IMR-90 (cell line): ENCODE measurements around the gene CHST5. TPM values are rescaled to one million over a fixed set of nuclear protein-coding genes. Genes with fewer than 3 reads are reported as not detected.

ENCODE experiments used
- ATAC-seq: fragments of 200-7000 bp; cut with Tn5 transposase; 2 replicates; pipeline ENCODE4 v1.9.1; 2020; ENCODE audit warnings: low read depth, mild to moderate bottlenecking, moderate library complexity
- BruUV-seq: library from RNA; stranded (reverse); fragments of 400-500 nt; replicated peaks from 2 replicates; lab custom pipeline; 2021; lab: Mats Ljungman, UMichigan
- CTCF ChIA-PET: fragments of 300-600 bp; formaldehyde crosslinking; extraction: SDS; loops from one replicate; lab custom pipeline; 2021; ENCODE audit warnings: antibody characterized with exemption; lab: Yijun Ruan, JAX
- POLR2A ChIA-PET: fragments of 300-600 bp; sonication (Branson Sonifier 250); formaldehyde crosslinking; loops from one replicate; lab custom pipeline; 2022; ENCODE audit warnings: antibody characterized with exemption; ENCODE audit not compliant: unreplicated experiment; lab: Charles Lee
- DNase-seq: peaks from one replicate; pipeline ENCODE4 v3.0.0; 2013
- H2AFZ ChIP-seq: replicated peaks from 2 replicates; pipeline ENCODE3; 2013; ENCODE audit warnings: low read length, mild to moderate bottlenecking; ENCODE audit not compliant: poor library complexity
- H2AK5ac ChIP-seq: 2 replicates; pipeline ENCODE4 v1.6.1; 2013; ENCODE audit warnings: low read depth, low read length, inconsistent platforms
- H2AK9ac ChIP-seq: replicated peaks from 2 replicates; pipeline ENCODE3; 2013; ENCODE audit warnings: mild to moderate bottlenecking, low read depth, low read length, moderate library complexity; ENCODE audit not compliant: poor library complexity
- H2BK120ac ChIP-seq: 2 replicates; pipeline ENCODE4 v1.6.1; 2013; ENCODE audit warnings: low read depth, low read length, inconsistent platforms
- H2BK15ac ChIP-seq: 3 replicates; pipeline ENCODE4 v1.6.1; 2013; ENCODE audit warnings: low read depth, low read length, inconsistent platforms
- H2BK20ac ChIP-seq: 2 replicates; pipeline ENCODE4 v1.6.1; 2013; ENCODE audit warnings: low read depth, mild to moderate bottlenecking, inconsistent platforms, low read length, moderate library complexity
- H2BK5ac ChIP-seq: 2 replicates; pipeline ENCODE4 v1.6.1; 2013; ENCODE audit warnings: mild to moderate bottlenecking, low read depth, low read length, inconsistent platforms; ENCODE audit not compliant: poor library complexity, severe bottlenecking
- H3K14ac ChIP-seq: replicated peaks from 2 replicates; pipeline ENCODE4 v1.6.1; 2013; ENCODE audit warnings: low read depth, low read length, inconsistent platforms
- H3K18ac ChIP-seq: 2 replicates; pipeline ENCODE4 v1.6.1; 2013; ENCODE audit warnings: low read depth, low read length, control low read depth
- H3K23ac ChIP-seq: 2 replicates; pipeline ENCODE4 v1.6.1; 2013; ENCODE audit warnings: low read depth, low read length, inconsistent platforms
- H3K27ac ChIP-seq: 2 replicates; pipeline ENCODE4 v1.5.1; 2013; ENCODE audit warnings: mild to moderate bottlenecking, control low read depth, low read length; ENCODE audit not compliant: insufficient read depth
- H3K27me3 ChIP-seq: 2 replicates; pipeline ENCODE4 v1.6.1; 2013; ENCODE audit warnings: low read length; ENCODE audit not compliant: control insufficient read depth, insufficient read depth
- H3K36me3 ChIP-seq: 2 replicates; pipeline ENCODE4 v1.6.1; 2013; ENCODE audit warnings: low read length, mixed read lengths; ENCODE audit not compliant: control insufficient read depth, insufficient read depth
- H3K4ac ChIP-seq: 2 replicates; pipeline ENCODE4 v1.6.1; 2013; ENCODE audit warnings: low read depth, low read length, inconsistent platforms
- H3K4me1 ChIP-seq: 2 replicates; pipeline ENCODE4 v1.6.1; 2013; ENCODE audit warnings: low read length, mixed read lengths; ENCODE audit not compliant: control insufficient read depth, insufficient read depth
- H3K4me2 ChIP-seq: 2 replicates; pipeline ENCODE4 v1.6.1; 2013; ENCODE audit warnings: low read depth, mild to moderate bottlenecking, control low read depth, low read length, moderate library complexity
- H3K4me3 ChIP-seq: 2 replicates; pipeline ENCODE4 v1.5.1; 2013; ENCODE audit warnings: low read depth, mild to moderate bottlenecking, control low read depth, low read length, moderate library complexity; ENCODE audit not compliant: insufficient read depth
- H3K56ac ChIP-seq: 2 replicates; pipeline ENCODE4 v1.6.1; 2013; ENCODE audit warnings: low read length, inconsistent platforms; ENCODE audit not compliant: insufficient read depth; ENCODE audit errors: extremely low read depth
- H3K79me1 ChIP-seq, 2 experiments: 2 replicates each; pipeline ENCODE4 v1.6.1; 2013; ENCODE audit warnings: low read length in 2 of 2, inconsistent platforms in 1 of 2, low read depth in 1 of 2
- H3K9ac ChIP-seq: 2 replicates; pipeline ENCODE4 v1.6.1; 2013; ENCODE audit warnings: low read depth, low read length, control low read depth
- H3K9me1 ChIP-seq: 2 replicates; pipeline ENCODE4 v1.6.1; 2013; ENCODE audit warnings: low read length, inconsistent platforms; ENCODE audit not compliant: insufficient read depth
- H3K9me3 ChIP-seq: 2 replicates; pipeline ENCODE4 v1.6.1; 2013; ENCODE audit warnings: low read length; ENCODE audit not compliant: control insufficient read depth, insufficient read depth
- H4K20me1 ChIP-seq: 2 replicates; pipeline ENCODE4 v1.6.1; 2013; ENCODE audit warnings: low read length, inconsistent platforms; ENCODE audit not compliant: insufficient read depth
- H4K5ac ChIP-seq: 2 replicates; pipeline ENCODE4 v1.6.1; 2013; ENCODE audit warnings: mild to moderate bottlenecking, low read depth, low read length, control low read depth
- H4K8ac ChIP-seq, 2 experiments: 2 replicates each; pipeline ENCODE4 v1.6.1; 2013; ENCODE audit warnings: low read depth in 2 of 2, low read length in 2 of 2, control low read depth in 1 of 2, inconsistent platforms in 1 of 2
- H4K91ac ChIP-seq: 2 replicates; pipeline ENCODE4 v1.6.1; 2013; ENCODE audit warnings: low read depth, low read length, inconsistent platforms; ENCODE audit not compliant: insufficient read depth
- BHLHE40 ChIP-seq: fragments of 150-350 bp; IDR thresholded peaks from 2 replicates; pipeline ENCODE4 v1.6.1; 2016; ENCODE audit warnings: mild to moderate bottlenecking, low read depth, low read length
- CEBPB ChIP-seq: IDR thresholded peaks from 2 replicates; pipeline ENCODE4 v1.6.1; 2012; ENCODE audit warnings: low read depth, low read length, improper control_type of control experiment
- CHD1 ChIP-seq: IDR thresholded peaks from 2 replicates; pipeline ENCODE4 v1.6.1; 2012; ENCODE audit warnings: low read depth, low read length, improper control_type of control experiment
- CTCF ChIP-seq: conservative IDR thresholded peaks from 2 replicates; pipeline ENCODE4 v1.5.1; 2012; ENCODE audit warnings: mild to moderate bottlenecking, low read depth, low read length, improper control_type of control experiment
- ELK1 ChIP-seq: fragments of 150-350 bp; IDR thresholded peaks from 2 replicates; pipeline ENCODE4 v1.6.1; 2016; ENCODE audit warnings: low read depth, mild to moderate bottlenecking, low read length, moderate library complexity, borderline replicate concordance
- FOS ChIP-seq: fragments of 150-350 bp; IDR thresholded peaks from 2 replicates; pipeline ENCODE4 v1.6.1; 2016; ENCODE audit warnings: low read depth, low read length
- MAFK ChIP-seq: IDR thresholded peaks from 2 replicates; pipeline ENCODE4 v1.6.1; 2012; ENCODE audit warnings: low read depth, low read length, improper control_type of control experiment
- MAZ ChIP-seq: IDR thresholded peaks from 2 replicates; pipeline ENCODE4 v1.6.1; 2012; ENCODE audit warnings: low read depth, mild to moderate bottlenecking, low read length, improper control_type of control experiment, moderate library complexity, borderline replicate concordance
- MXI1 ChIP-seq: IDR thresholded peaks from 2 replicates; pipeline ENCODE4 v1.6.1; 2012; ENCODE audit warnings: low read depth, mild to moderate bottlenecking, low read length, moderate library complexity, borderline replicate concordance
- NFE2L2 ChIP-seq: fragments of 150-350 bp; IDR thresholded peaks from 2 replicates; pipeline ENCODE4 v1.6.1; 2016; ENCODE audit warnings: low read depth, mild to moderate bottlenecking, low read length
- POLR2A ChIP-seq: IDR thresholded peaks from 2 replicates; pipeline ENCODE4 v1.6.1; 2012; ENCODE audit warnings: mild to moderate bottlenecking, low read depth, low read length
- RAD21 ChIP-seq: IDR thresholded peaks from 2 replicates; pipeline ENCODE4 v1.6.1; 2012; ENCODE audit warnings: low read length, improper control_type of control experiment
- RCOR1 ChIP-seq: IDR thresholded peaks from 2 replicates; pipeline ENCODE4 v1.6.1; 2012; ENCODE audit warnings: mild to moderate bottlenecking, low read length, improper control_type of control experiment; ENCODE audit not compliant: insufficient replicate concordance
- RFX5 ChIP-seq: IDR thresholded peaks from 2 replicates; pipeline ENCODE4 v1.8.0; 2012; ENCODE audit warnings: low read depth, mild to moderate bottlenecking, low read length, moderate library complexity
- SMC3 ChIP-seq: fragments of 150-350 bp; IDR thresholded peaks from 2 replicates; pipeline ENCODE4 v1.6.1; 2016; ENCODE audit warnings: low read depth, mild to moderate bottlenecking, antibody characterized with exemption, low read length, moderate library complexity
- USF2 ChIP-seq: fragments of 150-350 bp; IDR thresholded peaks from 2 replicates; pipeline ENCODE4 v1.6.1; 2017; ENCODE audit warnings: mild to moderate bottlenecking, antibody characterized with exemption, low read length, low read depth
- WGBS, 2 experiments: methylation state at CpG; one replicate each; pipeline versions ENCODE4 v1.1.5 to v1.1.7; 2013; ENCODE audit warnings: missing lambda C conversion rate in 2 of 2; ENCODE audit not compliant: insufficient read length in 1 of 2; ENCODE audit errors: extremely low coverage in 2 of 2; 5-methylcytosine and 5-hydroxymethylcytosine counted together
- dilution Hi-C: fragments of 300-500 bp; cut with HindIII; formaldehyde crosslinking; loops from one replicate; pipeline ENCODE4 v1.14.3; 2018; ENCODE audit warnings: low sequenced_read_pairs; ENCODE audit not compliant: unreplicated experiment
- in situ Hi-C: fragments of 300-500 bp; cut with MboI; formaldehyde crosslinking; loops from 3 replicates; pipeline ENCODE4 v1.14.3; 2019; ENCODE audit warnings: low sequenced_read_pairs, inconsistent platforms, mixed read lengths
- intact Hi-C: fragments of 100-400 bp; cut with micrococcal nuclease; formaldehyde crosslinking; loops from 2 replicates; pipeline ENCODE4 v1.10.0; 2022
- polyA plus RNA-seq, 3 experiments: library from polyadenylated mRNA; depleted of rRNA; stranded (reverse); fragments of >200 nt; gene quantifications; 2 replicates each; pipeline ENCODE4 v1.2.3, GENCODE V29; 2012; ENCODE audit warnings: low replicate concordance in 1 of 3
- total RNA-seq: library from RNA; depleted of rRNA; stranded (reverse); fragments of >200 nt; gene quantifications from 2 replicates; pipeline ENCODE4 v1.2.3, GENCODE V29; 2012

CHST5 gene
- total and polyA plus RNA-seq, 2 of the 4 experiments (the other 2 are of a cell fraction) = not detected

- Histone ChIP-seq H3K9me1 (no peaks in the 10 kb centered on the region), H4K5ac (no peak overlapping the region), H2AK5ac (no peak overlapping the region), H3K4ac (no peak overlapping the region), H3K27me3 (peaks cover 19% of the 10 kb centered on the region), H3K79me1 (no peaks in the 10 kb centered on the region), H2AK9ac (no peak overlapping the region), H3K18ac (no peak overlapping the region), H2BK15ac (no peak overlapping the region), H3K9ac (no peak overlapping the region), H3K23ac (no peak overlapping the region), H3K4me2 (no peak overlapping the region), H3K56ac (no peak overlapping the region), H4K91ac (no peak overlapping the region), H2BK5ac (no peak overlapping the region), H4K20me1 (no peaks in the 10 kb centered on the region), H2BK20ac (no peak overlapping the region), H3K4me1 (peaks cover 1% of the 10 kb centered on the region; the same call in 1 of the 2 replicates), H2AFZ (no peak overlapping the region), H3K27ac (no peak overlapping the region), H3K36me3 (no peaks in the 10 kb centered on the region), H3K14ac (no peak overlapping the region), H3K9me3 (no peaks in the 10 kb centered on the region), H4K8ac (no peak overlapping the region), H2BK120ac (no peak overlapping the region), H3K4me3 (no peak overlapping the region)
- in situ Hi-C loops (no loop called here), dilution Hi-C loops (no loop called here), intact Hi-C loops (no loop called here)
- ChIA-PET CTCF (interaction anchor here (1.4 to 1.5 kb wide), 2 partner anchors 20 to 32 kb away, joined by 3 to 5 read pairs; no protein-coding TSS in a partner anchor), POLR2A (no interaction called here)
- BruUV-seq = no TSS peak
- DNase-seq (no peak), ATAC-seq (no peak)
- TF ChIP-seq CEBPB = no peak
- no peak for TF ChIP-seq FOS
- no peak for TF ChIP-seq RCOR1
- no peak for TF ChIP-seq BHLHE40
- no peak for TF ChIP-seq MAZ
- TF ChIP-seq MXI1 = no peak
- no peak for TF ChIP-seq USF2
- no peak for TF ChIP-seq CHD1
- no peak for TF ChIP-seq RFX5
- TF ChIP-seq SMC3 = no peak
- TF ChIP-seq MAFK = no peak
- no peak for TF ChIP-seq ELK1
- TF ChIP-seq POLR2A = no peak
- TF ChIP-seq CTCF = no peak
- no peak for TF ChIP-seq RAD21
- TF ChIP-seq NFE2L2 = no peak
- WGBS, 2 experiments = no CpG with 5 or more reads among the region's 4 CpGs
Measured at GRCh38 chr16:75497558-75497957, 38.4 kb downstream of the CHST5 start.
